ENCODE data around the gene ETFA.

Gene ETFA

GRCh38 chr15:76209523-76209922, 101.7 kb downstream of the ETFA start:
- no peak for DNase-seq

- no peak for DNase-seq
These were observed 102.4 kb downstream of the ETFA start for GRCh38 chr15:76208786-76209424.

- no peak for DNase-seq
These were observed 103.0 kb downstream of the ETFA start for GRCh38 chr15:76208084-76208785.

- DNase-seq, result no peak
These were observed 104.8 kb downstream of the ETFA start for GRCh38 chr15:76206325-76206976.

- no peak for DNase-seq
These were observed 106.3 kb downstream of the ETFA start for GRCh38 chr15:76204916-76205460.

GRCh38 chr15:76204109-76204845, 107.0 kb downstream of the ETFA start:
- no peak for DNase-seq

GRCh38 chr15:76203346-76204108, 107.7 kb downstream of the ETFA start:
- no peak for DNase-seq

- DNase-seq, result no peak
These were observed 109.6 kb downstream of the ETFA start for GRCh38 chr15:76201536-76202255.

- DNase-seq, result no peak
These were observed 110.6 kb downstream of the ETFA start for GRCh38 chr15:76200641-76201105.

GRCh38 chr15:76200083-76200465, 111.2 kb downstream of the ETFA start:
- no peak for DNase-seq

GRCh38 chr15:76199106-76200082, 111.9 kb downstream of the ETFA start:
- DNase-seq, result peak; percentile 82

- DNase-seq, result no peak
These were observed 112.7 kb downstream of the ETFA start for GRCh38 chr15:76198456-76199105.

- DNase-seq, result no peak
These were observed 113.4 kb downstream of the ETFA start for GRCh38 chr15:76197703-76198455.

- DNase-seq, result peak; percentile 89
These were observed 114.7 kb downstream of the ETFA start for GRCh38 chr15:76196269-76197231.

- no peak for DNase-seq
These were observed 115.6 kb downstream of the ETFA start for GRCh38 chr15:76195506-76196268.

GRCh38 chr15:76193934-76194333, 117.3 kb downstream of the ETFA start:
- DNase-seq, result no peak

- no peak for DNase-seq
These were observed 118.6 kb downstream of the ETFA start for GRCh38 chr15:76192715-76193114.

Data from HCEC 1CT (cell line).